SK-N-SH (cell line): Measurements from ENCODE around the gene SLC26A3. TPM values are rescaled to one million over a fixed set of nuclear protein-coding genes. Genes with fewer than 3 reads are reported as not detected.

ENCODE experiments used
- CTCF ChIA-PET: fragments of 300-600, 350-600 bp; formaldehyde crosslinking; extraction: SDS; loops from one replicate; lab custom pipeline; 2021; lab: Yijun Ruan, JAX
- POLR2A ChIA-PET: fragments of 350-600 bp; sonication (Branson Sonifier 250); formaldehyde crosslinking; extraction: SDS; loops from one replicate; lab custom pipeline; 2020; ENCODE audit warnings: antibody characterized with exemption, inconsistent platforms; lab: Yijun Ruan, JAX
- DNase-seq: peaks from one replicate; pipeline ENCODE4 v3.0.0; 2012
- H2AFZ ChIP-seq: fragments of 200-600 bp; sonication (generic); 2 replicates; pipeline ENCODE4 v1.8.1; 2016; ENCODE audit warnings: antibody characterized with exemption, mild to moderate bottlenecking, low read depth
- H3F3A ChIP-seq: fragments of 200-600 bp; sonication (generic); replicated peaks from 2 replicates; pipeline ENCODE3; 2016; ENCODE audit warnings: antibody characterized with exemption, mild to moderate bottlenecking; ENCODE audit not compliant: insufficient read depth
- H3K27ac ChIP-seq, 2 experiments: fragments of 200-500 bp in 1 of 2; fragments of 200-600 bp in 1 of 2; sonication (Bioruptor generic) in 1 of 2; sonication (generic), shearing (Covaris generic) in 1 of 2; 2 replicates each; pipeline versions ENCODE4 v1.5.1 to v1.6.1; 2014 to 2016; ENCODE audit warnings: low read depth in 2 of 2, inconsistent platforms in 1 of 2, low read length in 1 of 2, mild to moderate bottlenecking in 1 of 2, mixed read lengths in 1 of 2
- H3K27me3 ChIP-seq: fragments of 200-600 bp; sonication (generic), shearing (Covaris generic); 2 replicates; pipeline ENCODE4 v1.6.1; 2016; ENCODE audit warnings: mixed run types; ENCODE audit not compliant: insufficient read depth
- H3K36me3 ChIP-seq, 2 experiments: fragments of 200-500 bp in 1 of 2; fragments of 200-600 bp in 1 of 2; sonication (Bioruptor generic) in 1 of 2; sonication (generic) in 1 of 2; replicated peaks in 1 of 2; 2 replicates each; pipeline versions ENCODE3 to v1.5.1; 2014 to 2016; ENCODE audit warnings: low read length in 1 of 2, mild to moderate bottlenecking in 1 of 2; ENCODE audit not compliant: insufficient read depth in 2 of 2, control insufficient read depth in 1 of 2
- H3K4me1 ChIP-seq, 2 experiments: fragments of 200-500 bp in 1 of 2; fragments of 200-600 bp in 1 of 2; sonication (Bioruptor generic) in 1 of 2; sonication (generic), shearing (Covaris generic) in 1 of 2; 2 replicates each; pipeline versions ENCODE4 v1.5.1 to v1.6.1; 2014 to 2016; ENCODE audit warnings: low read depth in 1 of 2, low read length in 1 of 2, mixed run types in 1 of 2; ENCODE audit not compliant: insufficient read depth in 2 of 2, control insufficient read depth in 1 of 2
- H3K4me2 ChIP-seq: fragments of 200-600 bp; sonication (generic), shearing (Covaris generic); 2 replicates; pipeline ENCODE4 v1.6.1; 2017; ENCODE audit warnings: mixed run types
- H3K4me3 ChIP-seq, 2 experiments: fragments of 200-500 bp in 1 of 2; fragments of 200-600 bp in 1 of 2; sonication (Bioruptor generic) in 1 of 2; sonication (generic), shearing (Covaris generic) in 1 of 2; 2 replicates each; pipeline versions ENCODE4 v1.5.1 to v1.8.1; 2014 to 2016; ENCODE audit warnings: low read depth in 2 of 2, inconsistent platforms in 1 of 2, low read length in 1 of 2, mild to moderate bottlenecking in 1 of 2, mixed read lengths in 1 of 2, moderate library complexity in 1 of 2
- H3K79me2 ChIP-seq: fragments of 200-600 bp; sonication (generic); 2 replicates; pipeline ENCODE4 v1.8.1; 2017; ENCODE audit warnings: mild to moderate bottlenecking; ENCODE audit not compliant: insufficient read depth
- H3K9ac ChIP-seq: fragments of 200-600 bp; sonication (generic); 2 replicates; pipeline ENCODE4 v1.6.1; 2017; ENCODE audit warnings: mixed run types
- H3K9me2 ChIP-seq: fragments of 200-600 bp; sonication (generic); 2 replicates; pipeline ENCODE4 v1.6.1; 2017; ENCODE audit warnings: mixed run types
- H3K9me3 ChIP-seq: fragments of 200-600 bp; sonication (generic); 2 replicates; pipeline ENCODE4 v1.6.1; 2017; ENCODE audit warnings: mixed run types, mild to moderate bottlenecking, moderate library complexity
- H4K20me1 ChIP-seq: fragments of 200-600 bp; sonication (generic); 2 replicates; pipeline ENCODE4 v1.6.1; 2017; ENCODE audit warnings: mild to moderate bottlenecking, mixed run types; ENCODE audit not compliant: insufficient read depth
- ELF1 ChIP-seq: IDR thresholded peaks from 2 replicates; pipeline ENCODE4 v1.4.0; 2012
- EZH2phosphoT487 ChIP-seq: fragments of 200-600 bp; sonication (generic); IDR thresholded peaks from 2 replicates; pipeline ENCODE4 v1.6.1; 2017; ENCODE audit warnings: low read depth, mixed run types, mild to moderate bottlenecking, antibody characterized with exemption, moderate library complexity, borderline replicate concordance
- FOSL2 ChIP-seq: IDR thresholded peaks from 2 replicates; pipeline ENCODE4 v1.4.0; 2012; ENCODE audit warnings: low read depth, mild to moderate bottlenecking, moderate library complexity, borderline replicate concordance
- FOXM1 ChIP-seq: IDR thresholded peaks from 2 replicates; pipeline ENCODE4 v1.4.0; 2012; ENCODE audit warnings: low read depth, mild to moderate bottlenecking
- JUND ChIP-seq: IDR thresholded peaks from 2 replicates; pipeline ENCODE4 v1.4.0; 2012
- MEF2A ChIP-seq: IDR thresholded peaks from 2 replicates; pipeline ENCODE4 v1.4.0; 2012; ENCODE audit warnings: low read depth, borderline replicate concordance
- MXI1 ChIP-seq: IDR thresholded peaks from 2 replicates; pipeline ENCODE4 v1.6.1; 2012; ENCODE audit warnings: mild to moderate bottlenecking, low read depth, low read length, improper control_type of control experiment
- NFIC ChIP-seq: IDR thresholded peaks from 2 replicates; pipeline ENCODE4 v1.4.0; 2012; ENCODE audit warnings: borderline replicate concordance
- POLR2AphosphoS5 ChIP-seq: IDR thresholded peaks from 2 replicates; pipeline ENCODE4 v1.6.1; 2012; ENCODE audit warnings: low read depth, low read length
- RFX5 ChIP-seq: IDR thresholded peaks from 2 replicates; pipeline ENCODE4 v1.6.1; 2012; ENCODE audit warnings: mild to moderate bottlenecking, improper control_type of control experiment, low read length
- RXRA ChIP-seq: IDR thresholded peaks from 2 replicates; pipeline ENCODE4 v1.4.0; 2012; ENCODE audit warnings: low read depth, mild to moderate bottlenecking, borderline replicate concordance
- SMC3 ChIP-seq: IDR thresholded peaks from 2 replicates; pipeline ENCODE4 v1.6.1; 2012; ENCODE audit warnings: low read depth, low read length, improper control_type of control experiment
- TEAD4 ChIP-seq: IDR thresholded peaks from 2 replicates; pipeline ENCODE4 v1.4.0; 2012; ENCODE audit warnings: mild to moderate bottlenecking, borderline replicate concordance; ENCODE audit not compliant: insufficient read depth
- YY1 ChIP-seq: IDR thresholded peaks from 2 replicates; pipeline ENCODE4 v1.4.0; 2012; ENCODE audit warnings: low read depth, mild to moderate bottlenecking
- WGBS: methylation state at CpG from one replicate; pipeline ENCODE4 v1.1.6; 2017; ENCODE audit warnings: low lambda C conversion rate; 5-methylcytosine and 5-hydroxymethylcytosine counted together
- polyA plus RNA-seq, 3 experiments: library from polyadenylated mRNA; depleted of rRNA; stranded (reverse); fragments of >200 nt; gene quantifications; 2 replicates each; pipeline ENCODE4 v1.2.3, GENCODE V29; 2012
- TF ChIP-seq, protein P1 (sequence below): IDR thresholded peaks from 2 replicates; pipeline ENCODE4 v1.4.0; 2012; ENCODE audit warnings: low read depth, borderline replicate concordance
- TF ChIP-seq, protein P2 (sequence below): fragments of 200-600 bp; sonication (generic); IDR thresholded peaks from 2 replicates; pipeline ENCODE4 v1.6.1; 2017; ENCODE audit warnings: antibody characterized with exemption, mild to moderate bottlenecking, moderate library complexity
- TF ChIP-seq, protein P3 (sequence below): fragments of 150-350 bp; IDR thresholded peaks from 2 replicates; pipeline ENCODE4 v1.6.1; 2016; ENCODE audit warnings: mild to moderate bottlenecking, low read depth, low read length

SLC26A3 gene
- polyA plus RNA-seq, 1 of the 3 experiments (the other 2 are of a cell fraction) = not detected

DNA sequence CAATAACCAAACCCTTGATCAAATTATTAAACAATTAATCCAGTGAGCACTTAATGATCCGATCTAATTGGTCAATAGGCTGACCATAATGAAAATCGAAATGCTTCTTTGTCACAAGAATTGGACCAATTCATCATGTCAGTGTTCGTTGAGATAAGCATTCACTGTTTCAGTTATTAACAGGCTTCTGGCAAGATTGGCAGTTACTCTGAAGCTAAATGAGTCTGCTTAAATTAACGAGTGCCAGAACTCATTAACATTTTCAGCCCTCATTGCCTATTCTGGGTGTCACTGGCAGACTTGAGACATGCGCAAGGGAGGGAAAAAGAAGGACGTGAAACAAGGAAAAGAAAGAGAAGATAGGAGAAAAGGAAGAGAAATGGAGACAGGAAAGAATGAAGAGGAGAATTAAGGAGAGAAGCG lies 30.7 kb upstream of the SLC26A3 start:
- peaks cover 4% of the 10 kb centered on the region; the same call in 1 of the 2 replicates for H3K27me3 ChIP-seq
- no peaks in the 10 kb centered on the region for H3K36me3 ChIP-seq
- H3K4me1 ChIP-seq = peaks cover 0 to 7% of the 10 kb centered on the region in 2 experiments; a peak in 2 of 4 replicates
- 49% methylated on average over 7 of the region's 7 CpGs for WGBS
- H3K9ac ChIP-seq = no peak overlapping the region
- no peaks in the 10 kb centered on the region for H4K20me1 ChIP-seq
- no peak overlapping the region for H2AFZ ChIP-seq
- H3K79me2 ChIP-seq = no peaks in the 10 kb centered on the region
- no peaks in the 10 kb centered on the region for H3K9me2 ChIP-seq
- no peaks in the 10 kb centered on the region for H3F3A ChIP-seq
- H3K9me3 ChIP-seq = no peaks in the 10 kb centered on the region
- no peak overlapping the region for H3K27ac ChIP-seq
- no peak overlapping the region for H3K4me2 ChIP-seq
- DNase-seq = no peak
- ChIA-PET CTCF (interaction anchor here (1.3 to 2.4 kb wide), 4 partner anchors 9 to 91 kb away, joined by 3 to 6 read pairs (median 4); no protein-coding TSS in a partner anchor), POLR2A (no interaction called here)
- TF ChIP-seq FOSL2 = no peak
- TF ChIP-seq RXRA = no peak
- no peak for TF ChIP-seq TEAD4
- no peak for TF ChIP-seq EZH2phosphoT487
- TF ChIP-seq FOXM1 = no peak
- TF ChIP-seq ELF1 = no peak
- TF ChIP-seq, protein P1, sequence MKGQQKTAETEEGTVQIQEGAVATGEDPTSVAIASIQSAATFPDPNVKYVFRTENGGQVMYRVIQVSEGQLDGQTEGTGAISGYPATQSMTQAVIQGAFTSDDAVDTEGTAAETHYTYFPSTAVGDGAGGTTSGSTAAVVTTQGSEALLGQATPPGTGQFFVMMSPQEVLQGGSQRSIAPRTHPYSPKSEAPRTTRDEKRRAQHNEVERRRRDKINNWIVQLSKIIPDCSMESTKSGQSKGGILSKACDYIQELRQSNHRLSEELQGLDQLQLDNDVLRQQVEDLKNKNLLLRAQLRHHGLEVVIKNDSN = no peak
- no peak for TF ChIP-seq YY1
- no peak for TF ChIP-seq POLR2AphosphoS5
- no peak for TF ChIP-seq MEF2A
- TF ChIP-seq, protein P2, sequence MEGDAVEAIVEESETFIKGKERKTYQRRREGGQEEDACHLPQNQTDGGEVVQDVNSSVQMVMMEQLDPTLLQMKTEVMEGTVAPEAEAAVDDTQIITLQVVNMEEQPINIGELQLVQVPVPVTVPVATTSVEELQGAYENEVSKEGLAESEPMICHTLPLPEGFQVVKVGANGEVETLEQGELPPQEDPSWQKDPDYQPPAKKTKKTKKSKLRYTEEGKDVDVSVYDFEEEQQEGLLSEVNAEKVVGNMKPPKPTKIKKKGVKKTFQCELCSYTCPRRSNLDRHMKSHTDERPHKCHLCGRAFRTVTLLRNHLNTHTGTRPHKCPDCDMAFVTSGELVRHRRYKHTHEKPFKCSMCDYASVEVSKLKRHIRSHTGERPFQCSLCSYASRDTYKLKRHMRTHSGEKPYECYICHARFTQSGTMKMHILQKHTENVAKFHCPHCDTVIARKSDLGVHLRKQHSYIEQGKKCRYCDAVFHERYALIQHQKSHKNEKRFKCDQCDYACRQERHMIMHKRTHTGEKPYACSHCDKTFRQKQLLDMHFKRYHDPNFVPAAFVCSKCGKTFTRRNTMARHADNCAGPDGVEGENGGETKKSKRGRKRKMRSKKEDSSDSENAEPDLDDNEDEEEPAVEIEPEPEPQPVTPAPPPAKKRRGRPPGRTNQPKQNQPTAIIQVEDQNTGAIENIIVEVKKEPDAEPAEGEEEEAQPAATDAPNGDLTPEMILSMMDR = no peak
- TF ChIP-seq, protein P3, sequence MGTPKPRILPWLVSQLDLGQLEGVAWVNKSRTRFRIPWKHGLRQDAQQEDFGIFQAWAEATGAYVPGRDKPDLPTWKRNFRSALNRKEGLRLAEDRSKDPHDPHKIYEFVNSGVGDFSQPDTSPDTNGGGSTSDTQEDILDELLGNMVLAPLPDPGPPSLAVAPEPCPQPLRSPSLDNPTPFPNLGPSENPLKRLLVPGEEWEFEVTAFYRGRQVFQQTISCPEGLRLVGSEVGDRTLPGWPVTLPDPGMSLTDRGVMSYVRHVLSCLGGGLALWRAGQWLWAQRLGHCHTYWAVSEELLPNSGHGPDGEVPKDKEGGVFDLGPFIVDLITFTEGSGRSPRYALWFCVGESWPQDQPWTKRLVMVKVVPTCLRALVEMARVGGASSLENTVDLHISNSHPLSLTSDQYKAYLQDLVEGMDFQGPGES = no peak
- TF ChIP-seq NFIC = no peak
- TF ChIP-seq SMC3 = no peak
- TF ChIP-seq JUND = no peak
- TF ChIP-seq RFX5 = no peak
- TF ChIP-seq MXI1 = no peak
- no peak overlapping the region for H3K4me3 ChIP-seq
